Measurements from ENCODE around the gene TNNT1. TPM values are rescaled to one million over a fixed set of nuclear protein-coding genes. Genes with fewer than 3 reads are reported as not detected.

The TNNT1 gene
- polyA plus RNA-seq (2013, experiment 1 of 2) = 37.4 TPM
- 36.0 TPM for polyA plus RNA-seq (2013, experiment 2 of 2)

- Histone ChIP-seq H3K4me1 (ENCODE audit: control insufficient read depth, insufficient read depth, low read length, poor library complexity, severe bottlenecking) (no peaks in the 10 kb centered on the region), H3K9me3 (ENCODE audit: control insufficient read depth, low read length) (peaks cover 10% of the 10 kb centered on the region), H3K4me3 (ENCODE audit: extremely low read depth, insufficient read depth, low read length, poor library complexity, severe bottlenecking) (no peak within 1 kb of the TSS), H3K36me3 (ENCODE audit: control insufficient read depth, insufficient read depth, low read length) (no peaks in the 10 kb centered on the region), H3K27ac (ENCODE audit: low read depth, low read length, severe bottlenecking) (no peak within 1 kb of the TSS)
- 18 to 20% methylated on average over 13 of the region's 18 CpGs for WGBS, 2 experiments (ENCODE audit: insufficient coverage in 2 of 2)
These were observed at the start of gene TNNT1 for GRCh38 chr19:55149078-55150003. TSS of gene TNNT1 (minus strand) at chr19:55149206. CDS start at chr19:55147157, 2,049 bp downstream.

- Histone ChIP-seq H3K36me3 (ENCODE audit: control insufficient read depth, insufficient read depth, low read length) (no peaks in the 10 kb centered on the region), H3K4me1 (ENCODE audit: control insufficient read depth, insufficient read depth, low read length, poor library complexity, severe bottlenecking) (no peaks in the 10 kb centered on the region), H3K9me3 (ENCODE audit: control insufficient read depth, low read length) (no peaks in the 10 kb centered on the region), H3K4me3 (ENCODE audit: extremely low read depth, insufficient read depth, low read length, poor library complexity, severe bottlenecking) (no peak overlapping the region), H3K27ac (ENCODE audit: low read depth, low read length, severe bottlenecking) (no peak overlapping the region)
- 73 to 79% methylated on average over 3 to 5 of the region's 5 CpGs for WGBS, 2 experiments (ENCODE audit: insufficient coverage in 2 of 2)
These were observed 49.6 kb upstream of the TNNT1 start for GRCh38 chr19:55198651-55199050.

GRCh38 chr19:55197528-55197927, 48.5 kb upstream of the TNNT1 start:
- Histone ChIP-seq H3K4me3 (ENCODE audit: extremely low read depth, insufficient read depth, low read length, poor library complexity, severe bottlenecking) (no peak overlapping the region), H3K9me3 (ENCODE audit: control insufficient read depth, low read length) (no peaks in the 10 kb centered on the region), H3K27ac (ENCODE audit: low read depth, low read length, severe bottlenecking) (no peak overlapping the region), H3K4me1 (ENCODE audit: control insufficient read depth, insufficient read depth, low read length, poor library complexity, severe bottlenecking) (no peaks in the 10 kb centered on the region), H3K36me3 (ENCODE audit: control insufficient read depth, insufficient read depth, low read length) (no peaks in the 10 kb centered on the region)
- WGBS, 2 experiments (ENCODE audit: insufficient coverage in 2 of 2) = 62 to 73% methylated on average over 1 to 2 of the region's 4 CpGs

- Histone ChIP-seq H3K4me1 (ENCODE audit: control insufficient read depth, insufficient read depth, low read length, poor library complexity, severe bottlenecking) (no peaks in the 10 kb centered on the region), H3K36me3 (ENCODE audit: control insufficient read depth, insufficient read depth, low read length) (no peaks in the 10 kb centered on the region), H3K9me3 (ENCODE audit: control insufficient read depth, low read length) (no peaks in the 10 kb centered on the region), H3K27ac (ENCODE audit: low read depth, low read length, severe bottlenecking) (no peak overlapping the region), H3K4me3 (ENCODE audit: extremely low read depth, insufficient read depth, low read length, poor library complexity, severe bottlenecking) (no peak overlapping the region)
- WGBS, 2 experiments (ENCODE audit: insufficient coverage in 2 of 2) = 80 to 95% methylated on average over 9 to 10 of the region's 10 CpGs
These were observed 47.8 kb upstream of the TNNT1 start for GRCh38 chr19:55196803-55197202.

DNA sequence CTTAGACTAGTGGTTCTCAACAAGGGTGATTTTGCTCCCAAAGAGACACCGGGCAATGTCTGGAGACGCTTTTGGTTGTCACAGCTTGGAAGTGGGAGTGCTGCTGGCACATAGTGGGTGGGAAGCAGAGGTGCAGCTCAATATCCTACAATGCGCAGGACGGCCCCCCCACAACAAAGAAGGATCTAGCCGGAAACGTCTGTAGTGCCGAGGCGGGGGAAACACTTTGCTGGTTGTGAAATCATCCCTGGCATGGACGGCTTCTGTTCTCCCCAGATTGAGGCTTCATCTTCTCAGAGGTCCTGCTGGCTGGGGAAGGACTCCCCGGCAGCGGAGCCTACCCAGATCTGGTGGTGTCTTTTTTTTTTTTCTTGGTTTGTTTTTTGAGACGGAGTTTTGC, 44.5 kb upstream of the TNNT1 start:
- H3K9me3 ChIP-seq (ENCODE audit: control insufficient read depth, low read length) = no peaks in the 10 kb centered on the region
- no peak overlapping the region for H3K27ac ChIP-seq (ENCODE audit: low read depth, low read length, severe bottlenecking)
- no peaks in the 10 kb centered on the region for H3K36me3 ChIP-seq (ENCODE audit: control insufficient read depth, insufficient read depth, low read length)
- no peak overlapping the region for H3K4me3 ChIP-seq (ENCODE audit: extremely low read depth, insufficient read depth, low read length, poor library complexity, severe bottlenecking)
- 86 to 93% methylated on average over 5 to 12 of the region's 12 CpGs for WGBS, 2 experiments (ENCODE audit: insufficient coverage in 2 of 2)
- peaks cover 4% of the 10 kb centered on the region for H3K4me1 ChIP-seq (ENCODE audit: control insufficient read depth, insufficient read depth, low read length, poor library complexity, severe bottlenecking)

DNA sequence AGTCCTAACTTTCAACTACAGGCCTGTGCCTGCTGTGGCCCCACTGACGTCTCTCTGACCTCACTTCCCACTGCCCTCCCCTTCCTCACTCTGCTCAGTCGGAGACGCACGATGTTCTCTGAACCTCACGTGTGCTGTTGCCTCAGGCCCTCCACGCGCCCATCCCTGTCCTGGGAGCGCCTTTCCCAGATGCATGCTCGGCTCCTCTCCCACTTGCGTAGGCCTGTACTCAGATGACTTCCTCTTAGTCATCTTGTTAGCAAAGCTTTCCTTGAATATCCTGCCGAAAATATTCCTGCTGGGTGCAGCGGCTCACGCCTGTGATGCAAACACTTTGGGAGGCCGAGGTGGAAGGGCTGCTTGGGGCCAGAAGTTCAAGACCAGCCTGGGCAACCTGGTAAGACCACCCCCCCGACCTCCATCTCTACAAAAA, 40.4 kb upstream of the TNNT1 start:
- Histone ChIP-seq H3K4me3 (ENCODE audit: extremely low read depth, insufficient read depth, low read length, poor library complexity, severe bottlenecking) (no peak overlapping the region), H3K27ac (ENCODE audit: low read depth, low read length, severe bottlenecking) (no peak overlapping the region), H3K36me3 (ENCODE audit: control insufficient read depth, insufficient read depth, low read length) (no peaks in the 10 kb centered on the region), H3K4me1 (ENCODE audit: control insufficient read depth, insufficient read depth, low read length, poor library complexity, severe bottlenecking) (peaks cover 4% of the 10 kb centered on the region), H3K9me3 (ENCODE audit: control insufficient read depth, low read length) (no peaks in the 10 kb centered on the region)
- 67 to 80% methylated on average over 12 to 13 of the region's 15 CpGs for WGBS, 2 experiments (ENCODE audit: insufficient coverage in 2 of 2)

DNA sequence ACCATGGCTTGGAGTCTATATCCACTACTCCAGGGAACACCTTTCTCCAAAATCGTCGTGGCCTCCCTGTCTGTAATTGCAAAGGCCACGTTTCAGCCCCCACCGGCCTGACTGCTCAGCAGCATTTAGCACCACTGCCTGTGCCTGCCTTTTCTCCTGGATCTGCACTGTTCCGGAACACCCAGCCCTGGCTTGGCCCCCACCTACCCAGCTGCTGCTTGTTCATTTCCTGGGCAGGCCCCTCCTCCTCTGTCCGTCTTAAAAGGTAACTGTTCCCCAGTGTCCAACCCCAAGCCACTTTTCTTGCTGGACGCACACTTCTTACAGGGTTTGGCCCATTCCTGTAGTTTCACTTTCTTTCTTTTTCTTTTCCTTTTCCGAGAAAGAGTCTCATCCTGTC, 39.6 kb upstream of the TNNT1 start:
- Histone ChIP-seq H3K4me1 (ENCODE audit: control insufficient read depth, insufficient read depth, low read length, poor library complexity, severe bottlenecking) (peaks cover 4% of the 10 kb centered on the region), H3K4me3 (ENCODE audit: extremely low read depth, insufficient read depth, low read length, poor library complexity, severe bottlenecking) (no peak overlapping the region), H3K27ac (ENCODE audit: low read depth, low read length, severe bottlenecking) (no peak overlapping the region), H3K9me3 (ENCODE audit: control insufficient read depth, low read length) (no peaks in the 10 kb centered on the region), H3K36me3 (ENCODE audit: control insufficient read depth, insufficient read depth, low read length) (no peaks in the 10 kb centered on the region)
- 82 to 88% methylated on average over 8 of the region's 8 CpGs for WGBS, 2 experiments (ENCODE audit: insufficient coverage in 2 of 2)

- no peaks in the 10 kb centered on the region for H3K9me3 ChIP-seq (ENCODE audit: control insufficient read depth, low read length)
- H3K27ac ChIP-seq (ENCODE audit: low read depth, low read length, severe bottlenecking) = no peak overlapping the region
- H3K4me1 ChIP-seq (ENCODE audit: control insufficient read depth, insufficient read depth, low read length, poor library complexity, severe bottlenecking) = peaks cover 4% of the 10 kb centered on the region
- 83 to 91% methylated on average over 7 to 12 of the region's 12 CpGs for WGBS, 2 experiments (ENCODE audit: insufficient coverage in 2 of 2)
- no peaks in the 10 kb centered on the region for H3K36me3 ChIP-seq (ENCODE audit: control insufficient read depth, insufficient read depth, low read length)
- no peak overlapping the region for H3K4me3 ChIP-seq (ENCODE audit: extremely low read depth, insufficient read depth, low read length, poor library complexity, severe bottlenecking)
These were observed 37.1 kb upstream of the TNNT1 start for GRCh38 chr19:55186080-55186479.

DNA sequence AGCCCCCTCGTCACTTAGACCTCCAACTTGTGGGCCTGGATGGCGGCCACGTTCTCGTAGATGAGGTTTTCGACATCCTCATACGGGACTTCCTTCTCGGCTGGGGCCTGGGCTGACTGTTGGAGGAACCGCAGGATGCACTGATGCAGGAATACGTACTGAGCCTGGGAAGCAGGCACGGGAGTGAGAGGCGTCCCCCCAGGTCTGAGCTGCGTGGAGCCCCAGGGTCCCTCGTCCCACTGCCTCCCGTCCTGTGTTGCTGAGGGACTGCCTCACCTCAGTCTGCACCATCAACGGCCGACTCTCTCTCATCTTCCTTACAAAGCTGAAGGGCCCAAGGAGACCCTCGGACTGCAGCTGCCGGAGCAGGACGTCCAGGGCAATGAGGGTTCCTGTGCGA, 32.7 kb upstream of the TNNT1 start:
- no peak overlapping the region for H3K4me3 ChIP-seq (ENCODE audit: extremely low read depth, insufficient read depth, low read length, poor library complexity, severe bottlenecking)
- H3K4me1 ChIP-seq (ENCODE audit: control insufficient read depth, insufficient read depth, low read length, poor library complexity, severe bottlenecking) = peaks cover 2% of the 10 kb centered on the region
- WGBS, 2 experiments (ENCODE audit: insufficient coverage in 2 of 2) = 72 to 74% methylated on average over 16 to 20 of the region's 20 CpGs
- H3K36me3 ChIP-seq (ENCODE audit: control insufficient read depth, insufficient read depth, low read length) = no peaks in the 10 kb centered on the region
- no peaks in the 10 kb centered on the region for H3K9me3 ChIP-seq (ENCODE audit: control insufficient read depth, low read length)
- no peak overlapping the region for H3K27ac ChIP-seq (ENCODE audit: low read depth, low read length, severe bottlenecking)

DNA sequence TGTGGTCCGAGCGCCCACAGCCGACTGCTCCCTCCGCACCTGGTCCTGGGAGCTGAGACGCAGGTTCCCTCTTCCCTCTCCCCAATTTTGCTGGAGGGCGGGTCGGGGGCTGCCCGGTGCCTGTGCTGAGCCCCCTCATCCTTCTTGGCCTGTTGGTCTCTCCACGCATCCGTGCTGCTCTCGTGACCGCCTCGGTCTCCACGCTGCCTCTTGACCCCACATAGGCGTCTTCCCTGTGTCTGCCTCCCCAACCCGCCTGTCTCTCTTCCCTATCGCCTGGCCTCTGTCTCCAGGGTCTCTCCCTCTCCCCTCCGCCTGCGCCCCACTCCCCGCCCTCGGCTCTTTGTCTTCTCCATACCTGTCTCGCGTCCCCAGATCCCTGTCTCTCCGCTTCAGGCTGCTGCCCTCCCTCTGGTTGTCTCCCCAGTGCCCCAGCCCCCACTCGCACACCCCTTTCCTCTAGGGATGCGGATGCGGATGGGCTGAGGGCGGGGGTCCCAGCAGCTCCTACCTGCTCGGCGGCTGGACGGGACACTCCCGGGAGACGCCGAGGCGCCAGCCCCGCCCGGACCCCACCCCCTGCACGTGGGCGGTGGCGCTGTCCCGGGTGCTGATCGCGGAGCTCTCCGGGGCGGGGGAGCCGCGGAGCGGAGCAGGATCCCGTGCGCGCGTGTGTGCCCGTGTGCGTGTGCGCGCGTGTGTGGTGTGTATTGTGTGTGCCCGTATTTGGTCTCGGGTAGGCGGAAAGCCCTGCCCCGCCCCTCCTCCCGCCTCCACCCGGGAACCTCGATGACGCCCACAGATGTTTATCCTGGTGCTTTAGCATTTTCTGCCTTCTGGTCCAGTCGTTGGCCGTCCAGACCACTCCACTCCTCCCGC, 30.8 kb upstream of the TNNT1 start, which contains the start of gene SYT5:
Gene SYT5, minus strand, starts transcription at position 684 of the 879 bp plus-strand sequence. CDS start 1,248 bp downstream, outside the sequence.
- H3K4me1 ChIP-seq (ENCODE audit: control insufficient read depth, insufficient read depth, low read length, poor library complexity, severe bottlenecking) = peaks cover 2% of the 10 kb centered on the region

More for the DNA sequence above, 30.8 kb upstream of the TNNT1 start, which contains the start of gene SYT5:
- 4 to 5% methylated on average over 37 to 40 of the region's 68 CpGs for WGBS, 2 experiments (ENCODE audit: insufficient coverage in 2 of 2)
- Histone ChIP-seq H3K27ac (ENCODE audit: low read depth, low read length, severe bottlenecking) (peak within 1 kb of the TSS; percentile 53), H3K36me3 (ENCODE audit: control insufficient read depth, insufficient read depth, low read length) (no peaks in the 10 kb centered on the region), H3K9me3 (ENCODE audit: control insufficient read depth, low read length) (no peaks in the 10 kb centered on the region), H3K4me3 (ENCODE audit: extremely low read depth, insufficient read depth, low read length, poor library complexity, severe bottlenecking) (peak within 1 kb of the TSS; percentile 37)
